ENCODE data around the gene PTPN13. TPM values are rescaled to one million over a fixed set of nuclear protein-coding genes. Genes with fewer than 3 reads are reported as not detected.

Gene PTPN13
- total RNA-seq, 1 donor from 2014 or later: 41.3 TPM

GRCh38 chr4:86563416-86563815, 30.7 kb upstream of the PTPN13 start:
- H3K4me3 ChIP-seq (ENCODE audit: low read depth, low read length): no peak overlapping the region
- DNase-seq (ENCODE audit: low read depth): no peak
- H3K36me3 ChIP-seq (ENCODE audit: control insufficient read depth, insufficient read depth, low read length): no peaks in the 10 kb centered on the region
- no peak for TF ChIP-seq CTCF (IDR thresholded peaks at IDR 0.05; ENCODE audit: insufficient read depth, low read length, severe bottlenecking)
- FAIRE-seq: no peak
- H3K27me3 ChIP-seq (ENCODE audit: control insufficient read depth, insufficient read depth, low read length): no peaks in the 10 kb centered on the region

DNA sequence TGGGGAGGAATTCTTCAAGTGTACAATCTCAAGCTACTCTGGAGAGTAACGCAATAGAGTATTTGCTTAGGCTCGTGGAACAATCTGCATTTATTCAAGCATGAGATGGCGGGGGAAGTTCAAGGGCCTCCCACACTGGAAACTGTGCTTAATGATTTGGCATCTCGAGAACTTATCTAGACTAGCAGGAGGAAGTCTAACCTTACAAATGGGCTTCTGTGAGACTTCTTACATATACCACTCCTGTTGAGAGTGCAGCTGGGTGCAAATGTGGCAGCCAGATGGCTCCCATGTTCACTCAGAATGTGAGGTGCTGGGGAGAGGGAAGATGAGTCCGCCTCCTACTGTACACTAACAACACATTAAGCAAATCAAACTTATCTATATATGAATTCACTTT, 29.3 kb upstream of the PTPN13 start:
- Histone ChIP-seq H3K27me3 (ENCODE audit: control insufficient read depth, insufficient read depth, low read length) (no peaks in the 10 kb centered on the region), H3K36me3 (ENCODE audit: control insufficient read depth, insufficient read depth, low read length) (no peaks in the 10 kb centered on the region), H3K4me3 (ENCODE audit: low read depth, low read length) (no peak overlapping the region)
- FAIRE-seq (no peak), DNase-seq (ENCODE audit: low read depth) (no peak)
- no peak for TF ChIP-seq CTCF (IDR thresholded peaks at IDR 0.05; ENCODE audit: insufficient read depth, low read length, severe bottlenecking)

GRCh38 chr4:86565651-86566050, 28.5 kb upstream of the PTPN13 start:
- no peak for TF ChIP-seq CTCF (IDR thresholded peaks at IDR 0.05; ENCODE audit: insufficient read depth, low read length, severe bottlenecking)
- Histone ChIP-seq H3K36me3 (ENCODE audit: control insufficient read depth, insufficient read depth, low read length) (no peaks in the 10 kb centered on the region), H3K4me3 (ENCODE audit: low read depth, low read length) (no peak overlapping the region), H3K27me3 (ENCODE audit: control insufficient read depth, insufficient read depth, low read length) (no peaks in the 10 kb centered on the region)
- FAIRE-seq (no peak), DNase-seq (ENCODE audit: low read depth) (no peak)

- no peak for TF ChIP-seq CTCF (IDR thresholded peaks at IDR 0.05; ENCODE audit: insufficient read depth, low read length, severe bottlenecking)
- H3K36me3 ChIP-seq (ENCODE audit: control insufficient read depth, insufficient read depth, low read length): no peaks in the 10 kb centered on the region
- no peaks in the 10 kb centered on the region for H3K27me3 ChIP-seq (ENCODE audit: control insufficient read depth, insufficient read depth, low read length)
- no peak overlapping the region for H3K4me3 ChIP-seq (ENCODE audit: low read depth, low read length)
- FAIRE-seq (no peak), DNase-seq (ENCODE audit: low read depth) (no peak)
These were observed 24.8 kb upstream of the PTPN13 start for GRCh38 chr4:86569103-86569870.

DNA sequence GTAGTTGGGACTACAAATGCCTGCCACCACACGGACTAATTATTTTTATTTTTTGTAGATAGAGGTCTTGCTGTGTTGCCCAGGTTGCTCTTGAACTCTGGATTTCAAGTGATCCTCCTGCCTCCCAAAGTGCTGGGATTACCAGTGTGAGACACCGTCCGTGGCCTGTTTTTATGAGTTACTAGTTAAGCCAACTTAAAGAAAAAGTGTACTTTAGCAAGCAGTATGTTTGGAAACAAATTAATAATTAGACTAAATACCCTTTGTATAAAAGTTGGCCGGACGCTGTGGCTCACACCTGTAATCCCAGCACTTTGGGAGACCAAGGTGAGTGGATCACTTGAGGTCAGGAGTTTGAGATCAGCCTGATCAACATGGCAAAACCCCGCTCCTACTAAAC, 14.2 kb upstream of the PTPN13 start:
- no peaks in the 10 kb centered on the region for H3K36me3 ChIP-seq (ENCODE audit: control insufficient read depth, insufficient read depth, low read length)
- H3K27me3 ChIP-seq (ENCODE audit: control insufficient read depth, insufficient read depth, low read length): no peaks in the 10 kb centered on the region
- no peak for TF ChIP-seq CTCF (IDR thresholded peaks at IDR 0.05; ENCODE audit: insufficient read depth, low read length, severe bottlenecking)
- no peak overlapping the region for H3K4me3 ChIP-seq (ENCODE audit: low read depth, low read length)
- FAIRE-seq (no peak), DNase-seq (ENCODE audit: low read depth) (no peak)

DNA sequence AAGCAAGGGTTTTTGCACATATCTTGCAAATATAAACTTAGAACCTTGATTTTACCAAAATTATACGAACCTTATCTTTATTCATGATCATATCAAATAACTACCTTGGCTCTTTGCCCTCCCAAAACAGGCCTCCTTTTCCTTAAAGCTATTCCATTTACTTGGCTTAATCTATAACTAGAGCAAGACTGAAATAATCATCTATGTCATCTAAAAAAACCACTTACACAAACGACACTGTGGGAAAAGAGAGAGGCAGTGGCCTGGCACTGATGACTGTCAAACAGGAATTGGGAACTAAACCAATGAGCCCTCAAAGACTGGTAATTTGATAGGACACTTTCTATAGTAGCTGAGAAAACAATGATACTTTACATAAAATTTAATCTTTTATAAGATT, 11.7 kb upstream of the PTPN13 start:
- TF ChIP-seq CTCF (IDR thresholded peaks at IDR 0.05; ENCODE audit: insufficient read depth, low read length, severe bottlenecking): no peak

More for the DNA sequence above, 11.7 kb upstream of the PTPN13 start:
- no peak overlapping the region for H3K4me3 ChIP-seq (ENCODE audit: low read depth, low read length)
- DNase-seq (ENCODE audit: low read depth): peak; percentile 43
- no peaks in the 10 kb centered on the region for H3K27me3 ChIP-seq (ENCODE audit: control insufficient read depth, insufficient read depth, low read length)
- FAIRE-seq: no peak
- H3K36me3 ChIP-seq (ENCODE audit: control insufficient read depth, insufficient read depth, low read length): no peaks in the 10 kb centered on the region

Data from bronchial epithelial cell (primary cell).